Measurements from ENCODE around the gene RNU2-63P.

- TF ChIP-seq ATF3 (IDR thresholded peaks at IDR 0.05; ENCODE audit: insufficient read depth, low read depth, low read length): no peak
- no peak for TF ChIP-seq POLR2AphosphoS5 (IDR thresholded peaks at IDR 0.05; ENCODE audit: low read depth, low read length)
- TF ChIP-seq HDAC6 (IDR thresholded peaks at IDR 0.05; ENCODE audit: low read depth, low read length): no peak
- TF ChIP-seq RAD21 (IDR thresholded peaks at IDR 0.05 in 1 of 2, conservative IDR thresholded peaks at IDR 0.05 in 1 of 2; ENCODE audit: low read depth in 2 of 2, low read length in 2 of 2): no peak
- TF ChIP-seq POLR2A (IDR thresholded peaks at IDR 0.05; ENCODE audit: control extremely low read depth in 1 of 2, low read depth in 2 of 2, low read length in 2 of 2): no peak
- TF ChIP-seq NANOG (IDR thresholded peaks at IDR 0.05; ENCODE audit: insufficient read depth, low read depth, low read length, poor library complexity, severe bottlenecking): no peak
- TF ChIP-seq JUN (IDR thresholded peaks at IDR 0.05; ENCODE audit: low read depth, low read length): no peak
- no peak for TF ChIP-seq CHD7 (IDR thresholded peaks at IDR 0.05; ENCODE audit: insufficient replicate concordance, low read length)
- TF ChIP-seq CTCF (IDR thresholded peaks at IDR 0.05; ENCODE audit: control extremely low read depth in 1 of 3, insufficient read depth in 1 of 3, low read depth in 1 of 3, low read length in 3 of 3): no peak
- TF ChIP-seq ZNF274 (IDR thresholded peaks at IDR 0.05; ENCODE audit: borderline replicate concordance, extremely low read depth, low read length): no peak
- no peak for TF ChIP-seq CREB1 (IDR thresholded peaks at IDR 0.05)
- no peak for TF ChIP-seq RNF2 (IDR thresholded peaks at IDR 0.05; ENCODE audit: borderline replicate concordance, low read depth, low read length, missing control alignments, poor library complexity, severe bottlenecking)
Observed at GRCh38 chr2:88018909-88019308, 2.6 kb upstream of the RNU2-63P start.

Measured in H1 (cell line).